ENCODE results near the gene POLDIP2. TPM values are rescaled to one million over a fixed set of nuclear protein-coding genes. Genes with fewer than 3 reads are reported as not detected.

The POLDIP2 gene
- total RNA-seq, 1 experiment from 2014 or later: 82.7 TPM

DNA sequence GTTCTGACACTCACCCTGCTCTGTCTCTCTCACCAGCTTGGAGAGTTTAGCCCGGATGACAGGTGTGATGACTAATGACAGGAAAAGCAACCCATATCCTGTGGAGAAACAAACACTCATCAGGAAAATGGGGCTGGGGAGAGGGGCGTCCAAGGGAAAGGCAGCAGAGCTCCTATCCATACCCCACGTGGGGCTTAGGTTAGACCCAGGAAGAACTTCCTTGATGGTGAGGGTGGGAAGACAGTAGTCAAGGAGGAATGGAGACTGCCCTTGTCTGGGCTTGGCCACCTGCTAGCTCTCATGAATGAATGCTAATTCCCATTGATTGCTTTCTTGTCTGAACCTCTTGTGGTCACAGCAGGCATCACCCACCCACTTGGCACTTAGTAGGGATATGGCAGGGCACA lies 44.9 kb upstream of the POLDIP2 start:
- H3K4me1 Mint-ChIP-seq (ENCODE audit: low read depth, unreplicated experiment): no peaks in the 10 kb centered on the region
- no peak overlapping the region for H3K27ac Mint-ChIP-seq (ENCODE audit: unreplicated experiment)
- intact Hi-C loops (cut with micrococcal nuclease; ENCODE audit: unreplicated experiment): no loop called here
- TF ChIP-seq, protein P1, sequence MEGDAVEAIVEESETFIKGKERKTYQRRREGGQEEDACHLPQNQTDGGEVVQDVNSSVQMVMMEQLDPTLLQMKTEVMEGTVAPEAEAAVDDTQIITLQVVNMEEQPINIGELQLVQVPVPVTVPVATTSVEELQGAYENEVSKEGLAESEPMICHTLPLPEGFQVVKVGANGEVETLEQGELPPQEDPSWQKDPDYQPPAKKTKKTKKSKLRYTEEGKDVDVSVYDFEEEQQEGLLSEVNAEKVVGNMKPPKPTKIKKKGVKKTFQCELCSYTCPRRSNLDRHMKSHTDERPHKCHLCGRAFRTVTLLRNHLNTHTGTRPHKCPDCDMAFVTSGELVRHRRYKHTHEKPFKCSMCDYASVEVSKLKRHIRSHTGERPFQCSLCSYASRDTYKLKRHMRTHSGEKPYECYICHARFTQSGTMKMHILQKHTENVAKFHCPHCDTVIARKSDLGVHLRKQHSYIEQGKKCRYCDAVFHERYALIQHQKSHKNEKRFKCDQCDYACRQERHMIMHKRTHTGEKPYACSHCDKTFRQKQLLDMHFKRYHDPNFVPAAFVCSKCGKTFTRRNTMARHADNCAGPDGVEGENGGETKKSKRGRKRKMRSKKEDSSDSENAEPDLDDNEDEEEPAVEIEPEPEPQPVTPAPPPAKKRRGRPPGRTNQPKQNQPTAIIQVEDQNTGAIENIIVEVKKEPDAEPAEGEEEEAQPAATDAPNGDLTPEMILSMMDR (IDR thresholded peaks at IDR 0.05; ENCODE audit: unreplicated experiment): no peak
- no peaks in the 10 kb centered on the region for H3K9me3 Mint-ChIP-seq (ENCODE audit: low read depth, unreplicated experiment)
- no peak for DNase-seq
- CTCF ChIA-PET: no interaction called here
- no peak overlapping the region for H3K4me3 Mint-ChIP-seq (ENCODE audit: low read depth, unreplicated experiment)
- no peaks in the 10 kb centered on the region for H3K27me3 Mint-ChIP-seq (ENCODE audit: unreplicated experiment)
- BruUV-seq (replicated peaks): no TSS peak
- peaks cover 24% of the 10 kb centered on the region for H3K36me3 Mint-ChIP-seq (ENCODE audit: insufficient read depth, unreplicated experiment)

DNA sequence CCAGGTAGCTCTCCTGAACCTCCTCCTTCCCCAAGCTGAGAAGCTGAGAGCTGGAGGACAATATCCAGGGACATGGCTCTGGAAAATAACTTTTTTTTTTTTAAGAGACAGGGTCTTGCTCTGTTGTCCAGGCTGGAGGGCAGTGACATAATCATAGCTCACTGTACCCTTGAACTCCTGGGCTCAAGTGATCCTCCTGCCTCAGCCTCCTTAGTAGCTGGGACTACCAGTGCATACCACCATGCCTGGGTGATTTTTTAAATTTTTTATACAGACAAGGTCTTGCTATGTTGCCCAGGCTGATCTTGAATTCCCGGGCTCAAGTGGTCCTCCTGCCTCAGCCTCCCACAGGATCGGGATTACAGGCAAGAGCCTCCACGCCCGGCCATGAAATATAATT lies 42.5 kb upstream of the POLDIP2 start:
- H3K27ac Mint-ChIP-seq (ENCODE audit: unreplicated experiment): no peak overlapping the region
- no peak overlapping the region for H3K4me3 Mint-ChIP-seq (ENCODE audit: low read depth, unreplicated experiment)
- intact Hi-C loops (cut with micrococcal nuclease; ENCODE audit: unreplicated experiment): no loop called here
- DNase-seq: no peak
- no TSS peak for BruUV-seq (replicated peaks)
- no peaks in the 10 kb centered on the region for H3K27me3 Mint-ChIP-seq (ENCODE audit: unreplicated experiment)
- peaks cover 16% of the 10 kb centered on the region for H3K36me3 Mint-ChIP-seq (ENCODE audit: insufficient read depth, unreplicated experiment)
- TF ChIP-seq, protein P1 (IDR thresholded peaks at IDR 0.05; ENCODE audit: unreplicated experiment): no peak
- H3K9me3 Mint-ChIP-seq (ENCODE audit: low read depth, unreplicated experiment): no peaks in the 10 kb centered on the region
- CTCF ChIA-PET: no interaction called here
- H3K4me1 Mint-ChIP-seq (ENCODE audit: low read depth, unreplicated experiment): no peaks in the 10 kb centered on the region

DNA sequence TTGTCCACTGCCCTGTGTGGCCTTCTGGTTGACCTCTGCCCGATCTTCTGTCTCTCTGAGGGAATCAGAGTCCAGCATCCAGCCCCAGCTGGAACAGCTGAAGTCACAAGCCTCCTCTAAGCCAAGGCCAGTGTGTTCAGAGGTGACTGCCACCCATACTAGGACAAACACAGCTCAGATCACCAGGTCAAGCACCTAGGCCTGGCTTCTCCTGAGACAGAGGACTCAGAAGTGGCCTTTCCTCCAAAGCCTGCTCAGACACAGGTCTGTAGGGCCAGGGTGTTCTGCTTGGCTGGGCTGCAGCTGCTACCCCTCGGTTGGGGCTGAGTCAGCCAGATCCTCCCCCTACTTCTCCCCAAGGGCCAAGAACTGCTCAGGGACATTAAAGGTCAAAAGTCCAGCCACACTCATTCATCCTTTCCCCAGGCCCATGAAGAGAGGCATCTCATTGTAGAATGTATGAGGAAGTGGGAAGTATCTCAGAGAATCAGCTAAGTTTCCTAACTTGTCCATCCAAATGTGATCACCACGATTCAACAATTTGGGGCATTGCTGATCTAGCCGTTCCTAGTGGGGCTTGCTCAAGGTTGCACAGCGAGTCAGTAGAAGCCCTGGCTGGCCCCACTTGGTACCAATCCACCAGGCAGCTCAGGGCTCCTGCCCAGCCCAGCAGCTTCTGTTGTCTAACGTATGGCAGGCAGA lies 41.1 kb upstream of the POLDIP2 start:
- H3K36me3 Mint-ChIP-seq (ENCODE audit: insufficient read depth, unreplicated experiment): peaks cover 12% of the 10 kb centered on the region
- no TSS peak for BruUV-seq (replicated peaks)
- TF ChIP-seq, protein P1 (IDR thresholded peaks at IDR 0.05; ENCODE audit: unreplicated experiment): no peak
- H3K27me3 Mint-ChIP-seq (ENCODE audit: unreplicated experiment): no peaks in the 10 kb centered on the region
- DNase-seq: no peak
- no peak overlapping the region for H3K4me3 Mint-ChIP-seq (ENCODE audit: low read depth, unreplicated experiment)
- H3K9me3 Mint-ChIP-seq (ENCODE audit: low read depth, unreplicated experiment): no peaks in the 10 kb centered on the region
- no peaks in the 10 kb centered on the region for H3K4me1 Mint-ChIP-seq (ENCODE audit: low read depth, unreplicated experiment)
- intact Hi-C loops (cut with micrococcal nuclease; ENCODE audit: unreplicated experiment): no loop called here
- CTCF ChIA-PET: no interaction called here
- no peak overlapping the region for H3K27ac Mint-ChIP-seq (ENCODE audit: unreplicated experiment)

DNA sequence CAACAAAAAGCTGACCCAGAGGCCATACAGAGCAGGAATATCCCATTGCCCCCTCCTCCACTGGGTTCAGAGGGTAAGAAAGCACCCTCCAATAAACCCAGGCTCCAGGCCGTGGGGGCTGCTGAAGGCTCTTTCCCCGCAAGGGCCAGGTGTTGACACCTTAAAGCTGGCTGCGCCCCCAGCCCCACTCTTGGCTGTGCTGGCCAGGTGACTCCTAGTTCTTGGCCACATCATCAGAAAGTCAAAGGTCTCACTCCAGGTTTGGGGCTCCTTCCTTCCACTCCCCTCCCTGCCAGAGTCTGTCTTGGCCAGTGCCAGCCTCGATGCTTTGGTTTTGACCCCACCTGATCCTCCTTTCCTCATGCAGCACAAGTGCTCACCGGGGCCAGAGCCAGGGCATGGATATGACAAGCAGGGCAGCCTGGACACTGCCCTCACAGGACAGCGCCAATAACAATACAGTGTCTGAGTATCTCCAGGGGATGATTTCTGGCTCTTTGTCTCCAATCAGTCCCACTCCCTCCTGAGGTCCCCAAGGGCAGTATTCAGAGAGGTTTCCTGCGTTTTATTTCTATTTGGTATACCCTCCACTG lies 40.5 kb upstream of the POLDIP2 start:
- no TSS peak for BruUV-seq (replicated peaks)
- CTCF ChIA-PET: no interaction called here

More for the DNA sequence above, 40.5 kb upstream of the POLDIP2 start:
- peaks cover 12% of the 10 kb centered on the region for H3K36me3 Mint-ChIP-seq (ENCODE audit: insufficient read depth, unreplicated experiment)
- no peak overlapping the region for H3K27ac Mint-ChIP-seq (ENCODE audit: unreplicated experiment)
- no peaks in the 10 kb centered on the region for H3K27me3 Mint-ChIP-seq (ENCODE audit: unreplicated experiment)
- TF ChIP-seq, protein P1 (IDR thresholded peaks at IDR 0.05; ENCODE audit: unreplicated experiment): no peak
- H3K9me3 Mint-ChIP-seq (ENCODE audit: low read depth, unreplicated experiment): no peaks in the 10 kb centered on the region
- DNase-seq: no peak
- H3K4me1 Mint-ChIP-seq (ENCODE audit: low read depth, unreplicated experiment): no peaks in the 10 kb centered on the region
- intact Hi-C loops (cut with micrococcal nuclease; ENCODE audit: unreplicated experiment): no loop called here
- no peak overlapping the region for H3K4me3 Mint-ChIP-seq (ENCODE audit: low read depth, unreplicated experiment)

Data from Calu3 (cell line).